Stimulated activated CD8-positive, alpha-beta memory T cell treated with anti-CD3 and anti-CD28 coated beads, Interleukin-2, amount 100 ng/mL, for 48 hours (primary cell): ENCODE data around the gene RBM45.

Source experiments
- DNase-seq, 2 donors: peaks; one replicate each; pipeline ENCODE4 v3.0.0-alpha.2; 2020; ENCODE audit warnings: low read depth in 2 of 2

The RBM45 gene

DNA sequence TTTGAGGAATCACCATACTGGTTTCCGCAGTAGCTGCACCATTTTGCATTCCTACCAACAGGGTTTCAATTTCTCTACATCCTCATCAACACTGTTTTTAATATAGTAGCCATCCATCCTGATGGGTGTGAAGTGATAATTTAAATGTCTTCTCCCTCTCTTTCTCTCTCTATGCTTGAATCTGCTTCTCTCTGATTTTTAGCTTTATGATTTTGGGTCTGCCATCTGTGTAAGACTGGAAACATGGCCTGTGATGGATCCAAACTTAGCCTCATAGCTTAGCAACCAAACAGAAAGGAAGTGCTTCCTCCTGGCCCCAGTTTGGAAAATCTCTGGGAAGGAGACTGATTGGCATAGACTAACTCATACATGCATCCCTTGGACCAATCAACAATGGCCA lies 48.4 kb downstream of the RBM45 start:
- DNase-seq = no peak

DNA sequence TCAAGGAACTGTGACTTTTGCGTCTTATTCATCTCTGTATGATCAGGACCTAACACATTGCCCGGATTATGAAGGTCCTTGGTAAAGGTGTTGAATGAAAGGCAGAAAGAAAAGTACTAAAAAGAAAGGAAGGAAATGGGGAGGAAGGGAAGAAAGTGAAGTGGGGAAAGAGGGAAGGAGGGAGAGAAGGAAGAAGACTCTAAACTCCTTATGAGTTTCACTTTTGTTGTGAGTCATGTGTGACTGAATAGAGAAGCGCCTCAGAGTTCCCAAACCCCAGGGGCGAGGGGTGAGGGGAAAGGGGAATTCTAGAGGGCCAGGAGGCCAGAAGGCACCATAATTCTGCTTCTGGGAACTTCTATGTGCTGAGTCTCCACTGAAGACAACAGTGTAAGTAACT lies 51.2 kb downstream of the RBM45 start:
- no peak for DNase-seq

DNA sequence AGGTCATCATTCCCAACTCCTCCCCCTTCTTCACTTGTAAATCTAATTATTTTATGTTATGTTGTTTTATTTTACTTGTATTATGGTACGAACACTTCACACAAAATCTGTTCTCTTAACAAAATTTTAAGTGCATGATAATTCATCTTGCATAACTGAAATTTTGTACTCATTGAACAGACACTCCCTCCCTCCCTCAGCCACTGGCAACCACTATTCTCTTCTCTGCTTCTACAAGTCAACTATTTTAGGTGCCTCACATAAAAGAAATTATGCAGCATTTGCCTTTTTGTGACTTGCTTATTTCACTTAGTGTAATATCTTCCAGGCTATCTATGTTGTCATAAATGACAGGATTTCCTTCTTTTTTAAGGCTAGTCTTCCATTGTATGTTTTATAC lies 51.7 kb downstream of the RBM45 start:
- DNase-seq = no peak

DNA sequence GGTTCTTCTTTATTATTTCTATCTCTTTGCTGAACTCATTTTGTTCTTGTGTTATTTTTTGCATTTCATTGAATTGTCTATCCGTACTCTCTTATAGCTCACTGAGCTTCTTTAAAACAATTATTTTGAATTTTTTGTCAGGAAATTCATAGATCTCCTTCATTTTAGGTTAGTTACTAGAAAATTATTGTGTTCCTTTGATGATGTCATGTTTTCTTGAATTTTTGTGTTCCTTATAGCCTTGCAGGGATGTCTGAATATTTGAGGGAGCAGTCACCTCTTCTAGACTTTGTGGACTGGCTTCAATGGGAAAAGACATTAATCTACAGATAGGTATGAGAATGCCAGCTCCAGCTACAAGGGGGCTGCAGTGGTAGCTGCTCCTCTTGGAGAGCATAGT lies 61.4 kb downstream of the RBM45 start:
- DNase-seq = no peak

DNA sequence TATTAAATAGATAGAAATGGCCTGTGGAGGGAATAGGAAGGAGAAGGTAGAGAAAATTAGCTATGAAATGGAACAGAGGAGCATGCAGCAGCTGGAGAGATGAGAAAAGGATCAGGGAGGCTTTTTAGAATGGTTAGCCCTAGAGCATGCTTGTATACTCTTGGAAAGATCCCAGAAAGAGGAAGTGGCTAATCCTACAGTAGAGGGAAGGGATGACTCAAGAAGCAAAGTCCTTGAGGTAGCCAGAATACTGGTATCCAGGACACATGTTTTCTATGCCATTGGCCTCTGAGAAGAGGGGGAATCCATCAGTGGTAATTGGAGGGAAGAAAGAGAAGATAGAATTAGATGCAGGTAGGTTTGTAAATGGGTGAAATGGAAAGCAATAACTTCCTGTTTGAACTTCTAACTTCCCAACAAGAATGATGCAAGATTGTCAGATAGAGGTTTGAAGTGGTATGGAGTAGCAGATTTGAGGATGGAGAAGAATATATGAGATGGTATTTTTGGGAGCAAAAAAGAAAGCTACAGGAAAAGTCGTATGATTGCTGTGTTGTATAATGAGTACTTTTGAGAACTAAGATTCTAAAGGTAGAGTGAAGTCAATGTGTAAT lies 64.9 kb downstream of the RBM45 start:
- DNase-seq = no peak
